Smooth muscle cell (in vitro differentiated cells): Measurements from ENCODE around the gene EID3. TPM values are rescaled to one million over a fixed set of nuclear protein-coding genes. Genes with fewer than 3 reads are reported as not detected.

Experiments used
- DNase-seq: peaks from one replicate; lab custom pipeline; 2025; ENCODE audit not compliant: unreplicated experiment; lab: John Stamatoyannopoulos, UW
- H2AFZ ChIP-seq: fragments of 200-600 bp; sonication (generic); 2 replicates; pipeline ENCODE4 v1.6.0; 2016; ENCODE audit warnings: antibody characterized with exemption, low read depth, mild to moderate bottlenecking
- H3F3A ChIP-seq: fragments of 200-600 bp; sonication (generic); 2 replicates; pipeline ENCODE4 v1.6.0; 2017; ENCODE audit warnings: antibody characterized with exemption, low read depth
- H3K27ac ChIP-seq: fragments of 200-600 bp; sonication (generic); 2 replicates; pipeline ENCODE4 v1.5.1; 2016; ENCODE audit warnings: low read depth, mild to moderate bottlenecking
- H3K27me3 ChIP-seq: fragments of 200-600 bp; sonication (generic); 2 replicates; pipeline ENCODE4 v1.6.1; 2016; ENCODE audit warnings: low read depth, mild to moderate bottlenecking
- H3K36me3 ChIP-seq: fragments of 200-600 bp; sonication (generic); 2 replicates; pipeline ENCODE4 v1.5.1; 2016; ENCODE audit warnings: low read depth
- H3K4me1 ChIP-seq: fragments of 200-600 bp; sonication (generic); 2 replicates; pipeline ENCODE4 v1.5.1; 2016; ENCODE audit warnings: low read depth
- H3K4me2 ChIP-seq: fragments of 200-600 bp; sonication (generic); 2 replicates; pipeline ENCODE4 v1.6.0; 2016; ENCODE audit warnings: mild to moderate bottlenecking
- H3K4me3 ChIP-seq: fragments of 200-600 bp; sonication (generic); 2 replicates; pipeline ENCODE4 v1.5.1; 2016; ENCODE audit warnings: mild to moderate bottlenecking
- H3K79me2 ChIP-seq: fragments of 200-600 bp; sonication (generic); 2 replicates; pipeline ENCODE4 v1.6.0; 2016; ENCODE audit warnings: low read depth, mild to moderate bottlenecking
- H3K9ac ChIP-seq: fragments of 200-600 bp; sonication (generic); 2 replicates; pipeline ENCODE4 v1.6.0; 2016; ENCODE audit warnings: low read depth
- H3K9me3 ChIP-seq: fragments of 200-600 bp; sonication (generic); replicated peaks from 2 replicates; pipeline ENCODE4 v1.5.1; 2016; ENCODE audit warnings: low read depth
- H4K20me1 ChIP-seq: fragments of 200-600 bp; sonication (generic); 2 replicates; pipeline ENCODE4 v1.6.0; 2016; ENCODE audit warnings: low read depth
- CTCF ChIP-seq: fragments of 200-600 bp; sonication (generic); IDR thresholded peaks from 2 replicates; pipeline ENCODE4 v1.5.1; 2017; ENCODE audit warnings: borderline replicate concordance, mild to moderate bottlenecking, antibody characterized with exemption; ENCODE audit not compliant: insufficient read depth, poor library complexity, severe bottlenecking
- WGBS: methylation state at CpG from one replicate; pipeline ENCODE4 v1.1.7; 2016; ENCODE audit warnings: low lambda C conversion rate; 5-methylcytosine and 5-hydroxymethylcytosine counted together
- polyA plus RNA-seq: library from polyadenylated mRNA; unstranded; fragments of >200 nt; fragmentation: Nextera tagmentation; extraction: Ambion mirVana; gene quantifications from 2 replicates; pipeline ENCODE4 v1.2.1, GENCODE V29; 2016
- total RNA-seq: library from RNA; depleted of rRNA; stranded (reverse); fragments of >200 nt; gene quantifications from 2 replicates; pipeline ENCODE4 v1.2.3, GENCODE V29; 2014

EID3 gene
- total RNA-seq = 2.5 and 4.0 TPM in 2 replicates
- 1.1 and 1.5 TPM in 2 replicates for polyA plus RNA-seq

GRCh38 chr12:104303538-104304151 lies at the start of gene EID3:
EID3 (plus strand) TSS chr12:104303739; CDS start chr12:104303935, 196 bp downstream.
- Histone ChIP-seq H3K27ac (peak within 1 kb of the TSS; percentile 77), H3K4me2 (peak within 1 kb of the TSS; percentile 87), H3K79me2 (peaks cover 81% of the 10 kb centered on the region), H3K36me3 (no peaks in the 10 kb centered on the region), H3F3A (peaks cover 12% of the 10 kb centered on the region), H3K9me3 (no peaks in the 10 kb centered on the region), H3K9ac (peak within 1 kb of the TSS; percentile 75), H2AFZ (peak within 1 kb of the TSS; percentile 79), H4K20me1 (peaks cover 92% of the 10 kb centered on the region), H3K27me3 (no peaks in the 10 kb centered on the region), H3K4me3 (peak within 1 kb of the TSS; percentile 49), H3K4me1 (peaks cover 5% of the 10 kb centered on the region)
- DNase-seq = peak; percentile 67
- TF ChIP-seq CTCF = no peak
- 40% methylated on average over 41 of the region's 63 CpGs for WGBS

GRCh38 chr12:104257913-104258472 lies 45.5 kb upstream of the EID3 start:
- no peaks in the 10 kb centered on the region for H3K36me3 ChIP-seq
- TF ChIP-seq CTCF = no peak
- no peaks in the 10 kb centered on the region for H3K79me2 ChIP-seq
- no peak for DNase-seq
- H3K4me2 ChIP-seq = no peak overlapping the region
- H3K4me1 ChIP-seq = no peaks in the 10 kb centered on the region
- no peak overlapping the region for H3K9ac ChIP-seq
- H4K20me1 ChIP-seq = no peaks in the 10 kb centered on the region
- no peaks in the 10 kb centered on the region for H3K27me3 ChIP-seq
- no peaks in the 10 kb centered on the region for H3K9me3 ChIP-seq
- no peaks in the 10 kb centered on the region for H3F3A ChIP-seq
- H3K4me3 ChIP-seq = no peak overlapping the region
- H2AFZ ChIP-seq = no peak overlapping the region
- no peak overlapping the region for H3K27ac ChIP-seq

- H3K36me3 ChIP-seq = no peaks in the 10 kb centered on the region
- no peaks in the 10 kb centered on the region for H4K20me1 ChIP-seq
- no peak overlapping the region for H3K27ac ChIP-seq
- H3K79me2 ChIP-seq = no peaks in the 10 kb centered on the region
- H3K4me3 ChIP-seq = no peak overlapping the region
- H3K9me3 ChIP-seq = no peaks in the 10 kb centered on the region
- WGBS = 73% methylated on average over 2 of the region's 2 CpGs
- no peak overlapping the region for H2AFZ ChIP-seq
- DNase-seq = no peak
- no peaks in the 10 kb centered on the region for H3F3A ChIP-seq
- H3K9ac ChIP-seq = no peak overlapping the region
- H3K4me1 ChIP-seq = no peaks in the 10 kb centered on the region
- no peak for TF ChIP-seq CTCF
- H3K27me3 ChIP-seq = no peaks in the 10 kb centered on the region
- no peak overlapping the region for H3K4me2 ChIP-seq
Observed at GRCh38 chr12:104258476-104259067, 45.0 kb upstream of the EID3 start.
